H1 (cell line): ENCODE results near the gene GTF2F2. TPM values are rescaled to one million over a fixed set of nuclear protein-coding genes. Genes with fewer than 3 reads are reported as not detected.

ENCODE experiments used
- MAX ChIP-seq: IDR thresholded peaks from 2 replicates; pipeline ENCODE4 v1.6.1; 2012; ENCODE audit warnings: inconsistent platforms
- polyA plus RNA-seq, 7 experiments: library from polyadenylated mRNA; depleted of rRNA in 3 of 7; stranded (reverse) in 5 of 7; unstranded in 2 of 7; fragments of >200 nt in 5 of 7; fragments of 200-250 nt in 2 of 7; gene quantifications; 1 replicate in 5 of 7; 2 replicates in 1 of 7; 4 replicates in 1 of 7; pipeline versions ENCODE4 v1.2.1 to v1.2.3, GENCODE V29; 2011 to 2013; ENCODE audit warnings: missing spikeins in 2 of 7, mixed read lengths in 2 of 7
- total RNA-seq: library from RNA; stranded (reverse); fragmentation: NEBNext Ultra II Directional; extraction: Animal tissue kit (Norgen Biotek cat#: 25700); gene quantifications from 2 replicates; pipeline ENCODE4 v1.2.1, GENCODE V29; 2021

The GTF2F2 gene
- total and polyA plus RNA-seq, 2 of the 8 experiments (the other 6 are each of a cell fraction or from before 2014, with no cell fraction given): 10.8 to 31.1 TPM

- no peak for TF ChIP-seq MAX
These were observed 29.7 kb downstream of the GTF2F2 start (continued) for GRCh38 chr13:45149964-45150363.
